GM23338 (cell line): ENCODE data around the gene RAB40B. TPM values are rescaled to one million over a fixed set of nuclear protein-coding genes. Genes with fewer than 3 reads are reported as not detected.

Experiments used
- ATAC-seq: fragments of 200-7000 bp; cut with Tn5 transposase; 3 replicates; pipeline ENCODE4 v1.9.1; 2020
- DNase-seq: peaks from one replicate; pipeline ENCODE4 v3.0.0-alpha.2; 2015; ENCODE audit warnings: low spot score
- H2AFZ ChIP-seq: fragments of 200-600 bp; sonication (generic); 2 replicates; pipeline ENCODE4 v1.8.0; 2016; ENCODE audit warnings: antibody characterized with exemption, mild to moderate bottlenecking, moderate library complexity
- H3F3A ChIP-seq: fragments of 200-600 bp; sonication (generic); replicated peaks from 2 replicates; pipeline ENCODE4 v1.8.0; 2017; ENCODE audit warnings: antibody characterized with exemption, mixed run types, low read depth
- H3K27ac ChIP-seq: fragments of 200-600 bp; sonication (generic); 2 replicates; pipeline ENCODE4 v1.6.1; 2016; ENCODE audit warnings: low read depth
- H3K27me3 ChIP-seq: fragments of 200-600 bp; sonication (generic); 2 replicates; pipeline ENCODE4 v1.8.0; 2016; ENCODE audit warnings: mild to moderate bottlenecking, mixed run types, moderate library complexity; ENCODE audit not compliant: insufficient read depth
- H3K36me3 ChIP-seq: fragments of 200-600 bp; sonication (generic); 2 replicates; pipeline ENCODE4 v1.8.0; 2016; ENCODE audit warnings: mild to moderate bottlenecking; ENCODE audit not compliant: insufficient read depth
- H3K4me1 ChIP-seq: fragments of 200-600 bp; sonication (generic); 2 replicates; pipeline ENCODE4 v1.8.0; 2016; ENCODE audit warnings: mild to moderate bottlenecking, moderate library complexity; ENCODE audit not compliant: insufficient read depth
- H3K4me2 ChIP-seq: fragments of 200-600 bp; sonication (generic); 2 replicates; pipeline ENCODE4 v1.7.1; 2017; ENCODE audit warnings: mixed run types
- H3K4me3 ChIP-seq: fragments of 200-600 bp; sonication (generic); 2 replicates; pipeline ENCODE4 v1.6.1; 2016; ENCODE audit warnings: mixed run types
- H3K79me2 ChIP-seq: fragments of 200-600 bp; sonication (generic); replicated peaks from 2 replicates; pipeline ENCODE4 v1.8.0; 2017; ENCODE audit warnings: mild to moderate bottlenecking; ENCODE audit not compliant: insufficient read depth
- H3K9me2 ChIP-seq: fragments of 200-600 bp; sonication (generic); 2 replicates; pipeline ENCODE4 v1.8.0; 2017; ENCODE audit not compliant: insufficient read depth
- H4K20me1 ChIP-seq: fragments of 200-600 bp; sonication (generic); replicated peaks from 2 replicates; pipeline ENCODE4 v1.8.0; 2017; ENCODE audit warnings: mild to moderate bottlenecking; ENCODE audit not compliant: insufficient read depth
- H3K27ac Mint-ChIP-seq: 2 replicates; pipeline ENCODE4 v1.8.0; 2020; ENCODE audit warnings: inconsistent platforms, mild to moderate bottlenecking, moderate library complexity, mixed read lengths
- H3K27me3 Mint-ChIP-seq: 3 replicates; pipeline ENCODE4 v1.8.0; 2022; ENCODE audit warnings: low read depth, mild to moderate bottlenecking, moderate library complexity, mixed read lengths, inconsistent platforms; ENCODE audit not compliant: insufficient read depth, poor library complexity
- H3K36me3 Mint-ChIP-seq: 3 replicates; pipeline ENCODE4 v1.8.0; 2021; ENCODE audit warnings: low read depth, mild to moderate bottlenecking, inconsistent platforms, moderate library complexity, mixed read lengths
- H3K4me1 Mint-ChIP-seq: 3 replicates; pipeline ENCODE4 v1.8.0; 2020; ENCODE audit warnings: mild to moderate bottlenecking, inconsistent platforms, mixed read lengths
- H3K4me3 Mint-ChIP-seq: 3 replicates; pipeline ENCODE4 v1.8.0; 2021; ENCODE audit warnings: moderate library complexity, mild to moderate bottlenecking, inconsistent platforms, mixed read lengths
- H3K9me3 Mint-ChIP-seq: 3 replicates; pipeline ENCODE4 v1.8.0; 2020; ENCODE audit warnings: moderate library complexity, mild to moderate bottlenecking, inconsistent platforms, mixed read lengths
- EZH2 ChIP-seq: fragments of 200-600 bp; sonication (generic); IDR thresholded peaks from one replicate; pipeline ENCODE4 v1.8.0; 2017; ENCODE audit warnings: antibody characterized with exemption, mild to moderate bottlenecking, low read depth; ENCODE audit not compliant: unreplicated experiment
- EZH2phosphoT487 ChIP-seq: fragments of 200-600 bp; sonication (generic); IDR thresholded peaks from one replicate; pipeline ENCODE4 v1.8.1; 2018; ENCODE audit warnings: antibody characterized with exemption; ENCODE audit not compliant: unreplicated experiment
- JUNB ChIP-seq: IDR thresholded peaks from one replicate; pipeline ENCODE4 v1.6.1; 2016; ENCODE audit warnings: antibody characterized with exemption; ENCODE audit not compliant: unreplicated experiment
- NANOG ChIP-seq: IDR thresholded peaks from 2 replicates; pipeline ENCODE4 v1.6.1; 2016; ENCODE audit warnings: antibody characterized with exemption, borderline replicate concordance
- POLR2AphosphoS5 ChIP-seq: IDR thresholded peaks from 2 replicates; pipeline ENCODE4 v1.6.1; 2016; ENCODE audit warnings: antibody characterized with exemption, low read depth
- STAT1 ChIP-seq: IDR thresholded peaks from one replicate; pipeline ENCODE4 v1.6.1; 2016; ENCODE audit warnings: antibody characterized with exemption; ENCODE audit not compliant: unreplicated experiment
- ZNF331 ChIP-seq: fragments of 250-450 bp; sonication (Bioruptor Pico); IDR thresholded peaks from 2 replicates; pipeline ENCODE4 v1.5.0; 2020; ENCODE audit warnings: low read depth, mild to moderate bottlenecking, moderate library complexity
- polyA plus RNA-seq: library from polyadenylated mRNA; unstranded; fragments of >200 nt; fragmentation: Nextera tagmentation; extraction: Ambion mirVana; gene quantifications from 2 replicates; pipeline ENCODE4 v1.2.1, GENCODE V29; 2016
- total RNA-seq: library from RNA; depleted of rRNA; stranded (reverse); fragments of >200 nt; shearing (Covaris generic); gene quantifications from 2 replicates; pipeline ENCODE4 v1.2.3, GENCODE V29; 2014
- TF ChIP-seq, protein P1 (sequence below): fragments of 250-450 bp; sonication (Bioruptor Pico); IDR thresholded peaks from 2 replicates; pipeline ENCODE4 v1.5.0; 2020; ENCODE audit warnings: mild to moderate bottlenecking, moderate library complexity
- TF ChIP-seq, protein P2 (sequence below): IDR thresholded peaks from 2 replicates; pipeline ENCODE4 v1.6.1; 2016; ENCODE audit warnings: antibody characterized with exemption
- TF ChIP-seq, protein P3 (sequence below), 2 experiments: fragments of 200-600 bp in 1 of 2; sonication (generic) in 1 of 2; conservative IDR thresholded peaks; 2 replicates each; pipeline versions ENCODE4 v1.5.1 to v1.6.1; 2016 to 2017; ENCODE audit warnings: antibody characterized with exemption in 2 of 2, low read depth in 2 of 2, mild to moderate bottlenecking in 2 of 2, moderate library complexity in 1 of 2

Gene RAB40B
- total and polyA plus RNA-seq, 2 experiments from 2014 or later, result 4.2 to 5.2 TPM

DNA sequence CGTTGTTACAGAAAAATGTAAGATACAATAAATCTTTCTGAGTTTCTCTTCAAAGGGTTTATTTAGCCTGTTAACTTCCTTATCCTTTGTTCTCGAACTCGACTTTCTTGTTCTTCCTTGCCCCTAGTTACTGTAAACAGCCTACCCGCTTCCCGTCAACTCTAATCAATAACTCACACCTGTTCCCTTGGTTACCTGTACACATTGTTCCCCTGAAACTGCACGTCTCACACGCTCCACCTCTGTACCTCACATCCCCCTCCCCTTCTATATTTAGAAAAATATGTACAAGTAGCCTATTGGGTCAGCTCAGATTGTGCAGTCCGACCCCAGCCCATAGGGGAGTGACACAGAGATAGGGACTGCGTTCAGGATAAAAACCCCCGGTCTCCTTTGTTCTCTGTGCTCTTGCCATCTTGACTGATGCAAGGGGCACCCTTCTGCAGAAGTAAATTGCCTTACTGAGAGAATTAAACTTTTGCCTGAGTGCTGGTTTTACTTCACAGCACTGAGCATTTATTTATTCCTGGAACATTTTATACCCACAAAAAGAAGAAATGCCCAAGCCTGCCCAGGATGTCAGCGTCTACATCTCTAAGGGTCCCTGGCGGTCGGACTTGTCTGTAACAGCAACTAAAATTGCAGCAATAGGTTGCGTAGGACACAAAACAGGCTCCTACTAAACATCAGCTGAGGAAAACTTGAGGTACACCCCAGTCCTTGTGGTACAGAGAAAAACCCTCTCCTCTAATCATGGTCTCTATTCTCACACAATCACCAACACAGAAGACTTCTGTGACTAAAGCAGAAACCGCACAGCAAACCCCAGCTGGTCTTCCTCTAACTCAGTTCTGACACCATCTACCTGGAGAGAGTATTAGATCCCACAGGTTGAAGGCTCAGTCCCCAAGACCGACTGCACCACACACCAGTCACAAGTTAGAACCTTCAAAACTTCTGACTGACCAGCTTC is 61.6 kb downstream of the RAB40B start (continued):
- TF ChIP-seq, protein P1, sequence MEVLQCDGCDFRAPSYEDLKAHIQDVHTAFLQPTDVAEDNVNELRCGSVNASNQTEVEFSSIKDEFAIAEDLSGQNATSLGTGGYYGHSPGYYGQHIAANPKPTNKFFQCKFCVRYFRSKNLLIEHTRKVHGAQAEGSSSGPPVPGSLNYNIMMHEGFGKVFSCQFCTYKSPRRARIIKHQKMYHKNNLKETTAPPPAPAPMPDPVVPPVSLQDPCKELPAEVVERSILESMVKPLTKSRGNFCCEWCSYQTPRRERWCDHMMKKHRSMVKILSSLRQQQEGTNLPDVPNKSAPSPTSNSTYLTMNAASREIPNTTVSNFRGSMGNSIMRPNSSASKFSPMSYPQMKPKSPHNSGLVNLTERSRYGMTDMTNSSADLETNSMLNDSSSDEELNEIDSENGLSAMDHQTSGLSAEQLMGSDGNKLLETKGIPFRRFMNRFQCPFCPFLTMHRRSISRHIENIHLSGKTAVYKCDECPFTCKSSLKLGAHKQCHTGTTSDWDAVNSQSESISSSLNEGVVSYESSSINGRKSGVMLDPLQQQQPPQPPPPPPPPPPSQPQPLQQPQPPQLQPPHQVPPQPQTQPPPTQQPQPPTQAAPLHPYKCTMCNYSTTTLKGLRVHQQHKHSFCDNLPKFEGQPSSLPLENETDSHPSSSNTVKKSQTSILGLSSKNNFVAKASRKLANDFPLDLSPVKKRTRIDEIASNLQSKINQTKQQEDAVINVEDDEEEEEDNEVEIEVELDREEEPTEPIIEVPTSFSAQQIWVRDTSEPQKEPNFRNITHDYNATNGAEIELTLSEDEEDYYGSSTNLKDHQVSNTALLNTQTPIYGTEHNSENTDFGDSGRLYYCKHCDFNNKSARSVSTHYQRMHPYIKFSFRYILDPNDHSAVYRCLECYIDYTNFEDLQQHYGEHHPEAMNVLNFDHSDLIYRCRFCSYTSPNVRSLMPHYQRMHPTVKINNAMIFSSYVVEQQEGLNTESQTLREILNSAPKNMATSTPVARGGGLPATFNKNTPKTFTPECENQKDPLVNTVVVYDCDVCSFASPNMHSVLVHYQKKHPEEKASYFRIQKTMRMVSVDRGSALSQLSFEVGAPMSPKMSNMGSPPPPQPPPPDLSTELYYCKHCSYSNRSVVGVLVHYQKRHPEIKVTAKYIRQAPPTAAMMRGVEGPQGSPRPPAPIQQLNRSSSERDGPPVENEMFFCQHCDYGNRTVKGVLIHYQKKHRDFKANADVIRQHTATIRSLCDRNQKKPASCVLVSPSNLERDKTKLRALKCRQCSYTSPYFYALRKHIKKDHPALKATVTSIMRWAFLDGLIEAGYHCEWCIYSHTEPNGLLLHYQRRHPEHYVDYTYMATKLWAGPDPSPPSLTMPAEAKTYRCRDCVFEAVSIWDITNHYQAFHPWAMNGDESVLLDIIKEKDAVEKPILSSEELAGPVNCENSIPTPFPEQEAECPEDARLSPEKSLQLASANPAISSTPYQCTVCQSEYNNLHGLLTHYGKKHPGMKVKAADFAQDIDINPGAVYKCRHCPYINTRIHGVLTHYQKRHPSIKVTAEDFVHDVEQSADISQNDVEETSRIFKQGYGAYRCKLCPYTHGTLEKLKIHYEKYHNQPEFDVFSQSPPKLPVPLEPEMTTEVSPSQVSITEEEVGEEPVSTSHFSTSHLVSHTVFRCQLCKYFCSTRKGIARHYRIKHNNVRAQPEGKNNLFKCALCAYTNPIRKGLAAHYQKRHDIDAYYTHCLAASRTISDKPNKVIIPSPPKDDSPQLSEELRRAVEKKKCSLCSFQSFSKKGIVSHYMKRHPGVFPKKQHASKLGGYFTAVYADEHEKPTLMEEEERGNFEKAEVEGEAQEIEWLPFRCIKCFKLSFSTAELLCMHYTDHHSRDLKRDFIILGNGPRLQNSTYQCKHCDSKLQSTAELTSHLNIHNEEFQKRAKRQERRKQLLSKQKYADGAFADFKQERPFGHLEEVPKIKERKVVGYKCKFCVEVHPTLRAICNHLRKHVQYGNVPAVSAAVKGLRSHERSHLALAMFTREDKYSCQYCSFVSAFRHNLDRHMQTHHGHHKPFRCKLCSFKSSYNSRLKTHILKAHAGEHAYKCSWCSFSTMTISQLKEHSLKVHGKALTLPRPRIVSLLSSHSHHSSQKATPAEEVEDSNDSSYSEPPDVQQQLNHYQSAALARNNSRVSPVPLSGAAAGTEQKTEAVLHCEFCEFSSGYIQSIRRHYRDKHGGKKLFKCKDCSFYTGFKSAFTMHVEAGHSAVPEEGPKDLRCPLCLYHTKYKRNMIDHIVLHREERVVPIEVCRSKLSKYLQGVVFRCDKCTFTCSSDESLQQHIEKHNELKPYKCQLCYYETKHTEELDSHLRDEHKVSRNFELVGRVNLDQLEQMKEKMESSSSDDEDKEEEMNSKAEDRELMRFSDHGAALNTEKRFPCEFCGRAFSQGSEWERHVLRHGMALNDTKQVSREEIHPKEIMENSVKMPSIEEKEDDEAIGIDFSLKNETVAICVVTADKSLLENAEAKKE, result no peak
- TF ChIP-seq STAT1, result no peak

DNA sequence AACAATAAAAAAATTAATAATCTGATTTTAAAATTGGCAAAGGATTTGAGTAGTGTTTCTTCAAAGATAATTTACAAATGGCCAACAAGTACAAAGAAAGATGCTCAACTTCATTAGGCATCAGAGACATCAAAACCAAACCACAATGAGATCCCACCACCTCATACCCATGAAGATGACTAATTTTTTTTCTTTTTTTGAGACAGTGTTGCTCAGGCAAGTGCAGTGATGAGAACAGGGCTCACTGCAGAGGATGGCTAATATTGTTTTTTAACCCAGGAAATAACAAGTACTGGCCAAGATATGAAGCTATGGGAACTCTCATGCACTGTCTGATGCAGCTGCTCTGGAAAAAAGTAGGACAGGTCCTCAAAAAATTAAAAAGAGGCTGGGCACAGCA is 65.2 kb downstream of the RAB40B start:
- no peaks in the 10 kb centered on the region for H3F3A ChIP-seq
- H3K4me2 ChIP-seq, result no peak overlapping the region
- Mint-ChIP-seq H3K27ac (no peak overlapping the region), H3K9me3 (peaks cover 3% of the 10 kb centered on the region; the same call in 2 of the 3 replicates), H3K4me3 (no peak overlapping the region), H3K4me1 (no peaks in the 10 kb centered on the region), H3K27me3 (no peaks in the 10 kb centered on the region), H3K36me3 (peaks cover 38% of the 10 kb centered on the region)
- H3K4me3 ChIP-seq, result no peak overlapping the region
- H3K4me1 ChIP-seq, result no peaks in the 10 kb centered on the region
- peaks cover 40% of the 10 kb centered on the region for H4K20me1 ChIP-seq
- no peak overlapping the region for H3K27ac ChIP-seq
- no peak overlapping the region for H2AFZ ChIP-seq
- H3K36me3 ChIP-seq, result no peaks in the 10 kb centered on the region; the same call in 1 of the 2 replicates
- H3K79me2 ChIP-seq, result peaks cover 87% of the 10 kb centered on the region
- ATAC-seq (no peak), DNase-seq (no peak)
- no peaks in the 10 kb centered on the region for H3K9me2 ChIP-seq
- H3K27me3 ChIP-seq, result no peaks in the 10 kb centered on the region
- no peak for TF ChIP-seq ZNF331
- no peak for TF ChIP-seq EZH2phosphoT487
- TF ChIP-seq JUNB, result no peak
- TF ChIP-seq, protein P2, sequence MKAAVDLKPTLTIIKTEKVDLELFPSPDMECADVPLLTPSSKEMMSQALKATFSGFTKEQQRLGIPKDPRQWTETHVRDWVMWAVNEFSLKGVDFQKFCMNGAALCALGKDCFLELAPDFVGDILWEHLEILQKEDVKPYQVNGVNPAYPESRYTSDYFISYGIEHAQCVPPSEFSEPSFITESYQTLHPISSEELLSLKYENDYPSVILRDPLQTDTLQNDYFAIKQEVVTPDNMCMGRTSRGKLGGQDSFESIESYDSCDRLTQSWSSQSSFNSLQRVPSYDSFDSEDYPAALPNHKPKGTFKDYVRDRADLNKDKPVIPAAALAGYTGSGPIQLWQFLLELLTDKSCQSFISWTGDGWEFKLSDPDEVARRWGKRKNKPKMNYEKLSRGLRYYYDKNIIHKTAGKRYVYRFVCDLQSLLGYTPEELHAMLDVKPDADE, result no peak
- no peak for TF ChIP-seq POLR2AphosphoS5
- TF ChIP-seq, protein P3, sequence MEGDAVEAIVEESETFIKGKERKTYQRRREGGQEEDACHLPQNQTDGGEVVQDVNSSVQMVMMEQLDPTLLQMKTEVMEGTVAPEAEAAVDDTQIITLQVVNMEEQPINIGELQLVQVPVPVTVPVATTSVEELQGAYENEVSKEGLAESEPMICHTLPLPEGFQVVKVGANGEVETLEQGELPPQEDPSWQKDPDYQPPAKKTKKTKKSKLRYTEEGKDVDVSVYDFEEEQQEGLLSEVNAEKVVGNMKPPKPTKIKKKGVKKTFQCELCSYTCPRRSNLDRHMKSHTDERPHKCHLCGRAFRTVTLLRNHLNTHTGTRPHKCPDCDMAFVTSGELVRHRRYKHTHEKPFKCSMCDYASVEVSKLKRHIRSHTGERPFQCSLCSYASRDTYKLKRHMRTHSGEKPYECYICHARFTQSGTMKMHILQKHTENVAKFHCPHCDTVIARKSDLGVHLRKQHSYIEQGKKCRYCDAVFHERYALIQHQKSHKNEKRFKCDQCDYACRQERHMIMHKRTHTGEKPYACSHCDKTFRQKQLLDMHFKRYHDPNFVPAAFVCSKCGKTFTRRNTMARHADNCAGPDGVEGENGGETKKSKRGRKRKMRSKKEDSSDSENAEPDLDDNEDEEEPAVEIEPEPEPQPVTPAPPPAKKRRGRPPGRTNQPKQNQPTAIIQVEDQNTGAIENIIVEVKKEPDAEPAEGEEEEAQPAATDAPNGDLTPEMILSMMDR (conservative IDR thresholded peaks at IDR 0.05; ENCODE audit: low read depth in 2 of 2), result no peak
- TF ChIP-seq EZH2, result no peak
- TF ChIP-seq NANOG, result no peak
- TF ChIP-seq STAT1, result no peak
